ENCODE data around the gene SPN.
"Not testable (repeated sequence)": the region's sequence is repeated elsewhere in the genome, so short reads cannot be mapped to it uniquely, and the experiment has no call there.

Gene SPN

DNA sequence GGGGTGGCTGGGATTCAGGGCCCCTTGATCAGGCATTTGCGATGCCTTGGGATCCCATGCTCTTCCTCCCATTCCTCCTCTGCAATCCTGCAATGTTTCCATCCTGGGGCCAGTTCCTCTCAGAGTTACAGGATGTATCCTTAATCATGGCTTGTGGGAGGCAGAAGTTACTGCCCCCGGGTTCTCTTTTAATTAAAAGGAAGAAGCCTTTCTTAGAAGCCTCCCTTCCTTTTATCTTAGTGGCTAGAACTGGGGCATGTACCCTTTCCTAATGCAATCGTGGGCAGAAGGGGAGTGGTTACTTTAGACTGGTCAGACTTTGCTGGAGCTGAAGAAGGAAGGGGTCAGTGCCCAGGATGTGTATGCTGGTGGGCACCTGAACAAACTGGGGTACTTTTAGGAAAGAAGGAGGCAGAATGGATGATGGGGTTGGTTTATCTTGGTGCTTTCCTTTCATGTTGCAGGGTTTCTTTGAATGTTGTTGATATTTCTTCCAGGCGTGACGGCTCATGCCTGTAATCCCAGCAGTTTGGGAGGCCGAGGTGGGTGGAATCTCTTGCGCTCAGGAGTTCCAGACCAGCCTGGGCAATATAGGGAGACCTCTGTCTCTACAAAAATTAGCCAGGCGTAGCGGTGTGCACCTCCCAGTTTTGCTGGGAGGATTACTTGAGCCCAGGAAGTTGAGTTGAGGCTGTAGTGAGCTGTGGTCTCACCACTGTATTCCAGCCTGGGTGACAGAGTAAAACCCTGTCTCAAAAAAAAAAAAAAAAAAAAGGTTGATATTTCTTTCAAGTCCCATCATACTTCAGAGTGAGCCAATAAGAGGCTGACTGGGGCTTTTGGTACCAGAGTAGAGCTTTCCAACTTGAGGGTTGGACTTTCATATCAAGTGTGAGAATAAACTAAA is 13.2 kb upstream of the SPN start:
- no peak for DNase-seq

DNA sequence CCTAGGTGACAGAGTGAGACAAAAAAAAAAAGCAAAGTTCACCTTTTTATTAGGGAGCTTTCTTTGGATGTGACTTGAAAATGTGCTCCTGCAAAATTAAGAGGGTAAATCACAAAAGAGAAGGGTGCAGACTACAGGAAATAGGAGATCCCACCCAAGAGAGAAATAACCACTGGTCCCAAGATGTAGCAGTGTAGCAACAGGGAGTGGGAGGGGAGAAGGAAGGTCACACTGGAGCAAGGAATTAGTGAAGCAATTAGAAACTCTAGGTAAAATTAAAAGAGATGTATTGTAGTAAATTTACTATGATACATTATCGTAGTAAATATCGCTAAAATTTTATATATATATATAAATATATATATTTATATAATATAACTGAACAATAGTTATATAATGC is 12.3 kb upstream of the SPN start:
- DNase-seq = no peak

- no peak for DNase-seq
These were observed 11.2 kb upstream of the SPN start for GRCh38 chr16:29651774-29652349.

DNA sequence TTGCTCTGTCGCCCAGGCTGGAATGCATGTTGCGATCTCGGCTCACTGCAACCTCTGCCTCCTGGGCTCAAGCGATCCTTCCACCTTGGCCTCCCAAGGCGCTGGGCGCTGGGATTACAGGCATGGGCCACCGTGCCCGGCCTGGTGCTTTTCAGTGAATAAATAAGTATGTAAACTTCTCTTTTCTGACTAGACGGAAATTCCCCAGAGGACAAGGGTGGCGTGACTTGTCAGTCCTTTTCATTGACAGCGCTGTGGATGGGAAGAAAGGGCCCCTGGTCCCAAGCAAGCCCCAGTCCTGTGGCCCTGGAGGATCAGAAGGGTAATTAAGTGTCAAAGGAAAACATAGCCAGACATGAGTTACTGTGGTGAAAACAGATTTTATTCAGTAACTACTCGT is 9.6 kb upstream of the SPN start:
- DNase-seq = no peak

- not testable (repeated sequence) for DNase-seq
These were observed 9.2 kb upstream of the SPN start for GRCh38 chr16:29653890-29654289.

DNA sequence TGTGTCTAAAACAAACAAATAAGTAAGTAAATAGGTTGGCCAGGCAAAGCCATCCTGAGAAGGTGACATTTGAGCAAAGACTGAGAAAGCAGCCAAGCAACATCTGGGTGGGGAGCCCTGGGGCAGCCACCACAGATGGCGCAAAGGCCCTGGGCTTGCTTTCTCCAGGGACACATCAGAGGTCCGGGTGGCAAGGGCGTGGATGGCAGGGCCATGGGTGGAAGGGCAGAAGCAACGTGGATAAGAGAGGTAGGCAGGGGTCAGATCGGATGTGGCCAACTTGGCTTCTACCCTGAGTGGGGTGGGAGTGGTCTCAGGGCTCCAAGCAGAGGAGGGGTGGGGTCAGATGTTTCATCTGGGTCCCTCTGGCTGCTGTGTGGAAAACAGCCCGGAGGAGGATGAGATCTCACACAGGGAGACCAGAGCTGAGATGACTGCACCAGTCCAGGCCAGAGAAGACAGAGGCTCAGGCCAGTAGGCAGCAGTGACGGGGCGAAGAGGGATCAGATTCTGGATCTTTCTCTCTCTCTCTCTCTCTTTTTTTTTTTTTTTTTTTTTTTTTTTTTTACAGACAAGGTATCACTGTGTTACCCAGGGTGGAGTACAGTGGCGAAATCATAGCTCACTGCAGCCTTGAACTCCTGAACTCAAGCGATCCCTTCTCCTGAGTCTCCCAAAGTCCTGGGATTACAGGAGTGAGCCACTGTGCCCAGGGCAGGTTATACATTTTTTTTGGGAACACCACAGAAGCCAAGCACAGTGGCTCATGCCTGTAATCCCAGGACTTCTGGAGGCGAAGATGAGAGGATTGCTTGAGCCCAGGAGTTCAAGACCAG is 6.1 kb upstream of the SPN start:
- no peak for DNase-seq

GRCh38 chr16:29658705-29659104 is 4.3 kb upstream of the SPN start:
- DNase-seq = no peak

GRCh38 chr16:29662000-29662728 is 883 bp upstream of the SPN start:
- DNase-seq = no peak

- no peak for DNase-seq
These were observed 375 bp upstream of the SPN start for GRCh38 chr16:29662729-29663015.

DNA sequence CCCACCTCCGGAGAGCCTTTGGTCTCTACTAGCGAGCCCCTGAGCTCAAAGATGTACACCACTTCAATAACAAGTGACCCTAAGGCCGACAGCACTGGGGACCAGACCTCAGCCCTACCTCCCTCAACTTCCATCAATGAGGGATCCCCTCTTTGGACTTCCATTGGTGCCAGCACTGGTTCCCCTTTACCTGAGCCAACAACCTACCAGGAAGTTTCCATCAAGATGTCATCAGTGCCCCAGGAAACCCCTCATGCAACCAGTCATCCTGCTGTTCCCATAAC is 702 bp downstream of the SPN start:
- no peak for DNase-seq

GRCh38 chr16:29664091-29664921 is 1.3 kb downstream of the SPN start:
- DNase-seq = peak in 1 of 2 donors; percentile 40

GRCh38 chr16:29665294-29666077 is 2.4 kb downstream of the SPN start:
- DNase-seq = no peak

DNA sequence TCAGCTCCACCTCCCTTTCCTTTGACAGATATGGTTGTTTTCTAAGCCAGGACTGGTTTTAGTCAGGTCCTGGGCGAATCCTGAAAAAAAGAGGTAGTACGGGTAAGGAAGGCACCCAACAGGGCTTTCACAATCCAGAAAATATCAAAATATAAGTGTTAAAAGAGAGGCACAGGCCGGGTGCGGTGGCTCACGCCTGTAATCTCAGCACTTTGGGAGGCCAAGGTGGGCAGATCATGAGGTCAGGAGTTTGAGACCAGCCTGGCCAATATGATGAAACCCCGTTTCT is 4.2 kb downstream of the SPN start:
- not testable (repeated sequence) for DNase-seq

DNA sequence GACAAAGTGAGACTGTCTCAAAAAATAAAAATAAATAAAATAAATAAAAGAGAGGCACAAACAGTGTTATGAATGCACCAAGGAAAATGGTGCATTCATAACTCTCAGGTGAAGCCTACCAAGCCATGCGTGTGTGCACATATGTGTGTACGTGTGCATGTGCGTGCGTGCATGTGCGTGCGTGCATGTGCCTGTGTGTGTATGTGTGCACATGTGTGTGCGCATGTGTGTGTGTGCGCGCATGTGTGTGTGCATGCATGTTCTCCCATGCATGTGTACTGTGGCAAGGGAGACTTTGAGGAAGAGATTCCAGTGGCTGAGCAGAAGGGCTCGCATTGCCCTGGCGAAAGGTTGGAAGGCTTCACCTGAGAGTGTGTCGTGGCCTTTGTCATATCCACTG is 4.7 kb downstream of the SPN start:
- no peak for DNase-seq

DNA sequence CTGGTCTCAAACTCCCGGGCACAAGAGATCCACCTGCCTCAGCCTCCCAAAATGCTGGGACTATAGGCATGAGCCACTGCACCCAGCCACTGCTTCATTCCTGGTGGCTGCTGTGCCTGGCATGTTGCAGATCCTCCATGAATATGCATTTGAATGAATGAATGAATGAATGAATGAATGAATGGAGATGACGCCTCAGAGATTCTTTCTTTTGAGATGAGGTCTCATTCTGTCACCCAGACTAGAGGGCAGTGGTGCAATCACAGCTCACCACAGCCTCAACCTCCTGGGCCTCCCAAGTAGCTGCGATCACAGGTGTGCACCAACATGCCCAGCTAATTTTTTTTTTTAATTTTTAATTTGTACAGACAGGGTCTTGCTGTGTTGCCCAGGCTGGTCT is 5.2 kb downstream of the SPN start:
- no peak for DNase-seq

DNA sequence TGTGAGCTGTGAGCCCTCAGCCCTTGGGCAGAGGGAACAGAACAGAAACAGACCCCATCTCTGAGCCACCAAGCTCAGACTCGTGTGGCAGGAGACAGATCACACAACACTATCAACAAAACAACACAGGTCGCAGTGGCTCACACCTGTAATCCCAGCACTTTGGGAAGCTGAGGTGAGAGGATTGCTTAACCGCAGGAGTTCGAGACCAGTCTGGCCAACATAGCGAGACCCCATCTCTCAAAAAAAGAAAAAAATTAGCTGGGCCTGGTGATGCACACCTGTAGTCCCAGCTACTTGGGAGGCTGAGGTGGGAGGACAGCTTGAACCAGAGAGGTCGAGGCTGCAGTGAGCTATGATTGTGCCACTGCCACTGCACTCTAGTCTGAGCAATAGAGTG is 10.5 kb downstream of the SPN start:
- no peak for DNase-seq

DNA sequence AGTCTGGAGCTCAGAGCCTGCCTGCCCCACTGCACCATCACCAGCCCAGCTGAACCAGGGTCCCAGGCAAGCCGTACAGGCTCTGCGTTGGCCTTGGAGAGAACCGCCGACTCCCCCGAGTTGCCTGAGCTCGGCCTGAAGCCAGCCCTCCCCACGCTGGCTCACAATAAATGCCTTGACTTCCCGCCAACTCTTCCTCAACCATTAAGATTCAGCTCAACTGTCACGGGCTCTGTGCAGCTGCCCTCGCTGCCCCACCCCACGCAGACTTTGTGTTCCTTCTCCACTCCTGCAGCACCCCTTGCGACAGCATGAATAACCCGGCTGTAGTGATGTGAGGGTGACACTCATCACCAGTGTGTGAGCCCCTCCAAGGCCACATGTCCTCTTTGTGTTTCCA is 11.1 kb downstream of the SPN start:
- no peak for DNase-seq

GRCh38 chr16:29675811-29676643 is 13.0 kb downstream of the SPN start:
- DNase-seq = no peak

DNA sequence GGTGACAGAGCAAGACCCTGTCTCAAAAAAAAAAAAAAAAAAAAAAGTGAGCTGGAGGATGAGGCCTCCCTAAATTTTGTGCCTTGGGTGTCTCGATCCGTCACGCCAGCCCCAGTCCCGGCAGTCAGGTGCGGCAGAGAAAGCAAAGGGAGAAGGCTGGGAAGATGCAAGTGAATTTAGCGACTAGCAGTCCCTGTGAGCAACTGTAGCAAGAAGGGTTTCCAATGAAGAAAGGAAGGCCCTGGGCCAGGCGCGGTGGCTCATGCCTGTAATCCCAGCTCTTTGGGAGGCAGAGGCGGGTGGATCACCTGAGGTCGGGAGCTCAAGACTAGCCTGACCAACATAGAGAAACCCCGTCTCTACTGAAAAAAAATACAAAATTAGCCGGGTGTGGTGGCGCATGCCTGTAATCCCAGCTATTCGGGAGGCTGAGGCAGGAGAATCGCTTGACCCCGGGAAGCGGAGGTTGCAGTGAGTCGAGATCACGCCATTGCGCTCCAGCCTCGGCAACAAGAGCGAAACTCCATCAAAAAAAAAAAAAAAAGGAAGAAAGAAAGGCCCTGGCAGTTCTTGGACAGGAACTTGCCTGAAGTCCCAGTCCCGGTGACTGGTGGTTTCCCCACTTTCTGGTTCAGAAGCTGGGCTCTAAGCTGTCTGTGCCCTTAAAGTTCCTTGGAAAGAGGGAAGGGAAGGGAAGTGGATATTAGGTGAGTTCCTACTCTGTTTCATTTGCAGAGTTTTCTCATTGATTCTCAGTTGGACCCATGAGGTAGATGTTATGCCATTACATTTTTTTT is 14.1 kb downstream of the SPN start:
- no peak for DNase-seq

GRCh38 chr16:29678691-29679267 is 15.7 kb downstream of the SPN start, which contains the start of gene QPRT:
Gene QPRT (plus strand): TSS chr16:29679180. CDS start chr16:29679198, 18 bp downstream.
- no peak for DNase-seq

Data from stimulated activated CD4-positive, alpha-beta T cell treated with anti-CD3 and anti-CD28 coated beads, Interleukin-2, amount 100 ng/mL, for 48 hours (primary cell).